Activated CD8-positive, alpha-beta T cell treated with anti-CD3 and anti-CD28 coated beads for 36 hours (primary cell): ENCODE measurements around the gene CD109. TPM values are rescaled to one million over a fixed set of nuclear protein-coding genes. Genes with fewer than 3 reads are reported as not detected.
A peak's percentile ranks its signal among the peaks of the same experiment; 100 is the strongest.

Source experiments
- ATAC-seq: fragments of 200-7000 bp; cut with Tn5 transposase; one replicate; pipeline ENCODE4 v1.10.0; 2021; ENCODE audit warnings: mild to moderate bottlenecking, moderate library complexity
- CTCF ChIA-PET: fragments of 350-600 bp; sonication (Branson Sonifier 250); formaldehyde crosslinking; loops from one replicate; lab custom pipeline; 2021; ENCODE audit warnings: antibody characterized with exemption; lab: Charles Lee
- POLR2A ChIA-PET: fragments of 350-600 bp; sonication (Branson Sonifier 250); formaldehyde crosslinking; loops from one replicate; lab custom pipeline; 2021; ENCODE audit warnings: antibody characterized with exemption; lab: Charles Lee
- DNase-seq: peaks from one replicate; pipeline ENCODE4 v3.0.0-alpha.2; 2020
- H3K27ac Mint-ChIP-seq: one replicate; pipeline ENCODE4 v1.8.0; 2021; ENCODE audit warnings: mild to moderate bottlenecking, mixed read lengths
- H3K27me3 Mint-ChIP-seq: one replicate; pipeline ENCODE4 v1.8.0; 2021; ENCODE audit warnings: mixed read lengths
- H3K36me3 Mint-ChIP-seq: one replicate; pipeline ENCODE4 v1.8.0; 2021; ENCODE audit warnings: low read depth, mixed read lengths
- H3K4me1 Mint-ChIP-seq: one replicate; pipeline ENCODE4 v1.8.0; 2021; ENCODE audit warnings: low read depth, mixed read lengths
- H3K4me3 Mint-ChIP-seq: one replicate; pipeline ENCODE4 v1.8.0; 2021; ENCODE audit warnings: mild to moderate bottlenecking, moderate library complexity, mixed read lengths
- H3K9me3 Mint-ChIP-seq: one replicate; pipeline ENCODE4 v1.8.0; 2021; ENCODE audit warnings: mixed read lengths
- CTCF ChIP-seq: fragments of 200-600 bp; IDR thresholded peaks from one replicate; pipeline ENCODE4 v1.8.0; 2022; ENCODE audit warnings: antibody characterized with exemption, mild to moderate bottlenecking
- intact Hi-C: fragments of 100-400 bp; cut with micrococcal nuclease; formaldehyde crosslinking; loops from one replicate; pipeline ENCODE4 v1.10.0; 2022
- total RNA-seq, 2 experiments: library from RNA; stranded (reverse); gene quantifications; one replicate each; pipeline ENCODE4 v1.2.3, GENCODE V29; 2021

Gene CD109
- total RNA-seq, 2 experiments from 2014 or later: 9.5 to 10.6 TPM

- intact Hi-C loops: no loop called here
- Mint-ChIP-seq H3K27ac (no peak overlapping the region), H3K4me1 (peaks cover 11% of the 10 kb centered on the region), H3K4me3 (no peak overlapping the region), H3K27me3 (no peaks in the 10 kb centered on the region), H3K36me3 (no peaks in the 10 kb centered on the region), H3K9me3 (no peaks in the 10 kb centered on the region)
- ChIA-PET POLR2A (no interaction called here), CTCF (interaction anchor here (0.7 to 1.6 kb wide), 5 partner anchors 19 to 1412 kb away, joined by 3 to 4 read pairs (median 3); no protein-coding TSS in a partner anchor)
- no peak for TF ChIP-seq CTCF
- no peak for ATAC-seq
- no peak for DNase-seq
Observed at GRCh38 chr6:73796881-73797280, 100.9 kb downstream of the CD109 start.

- ATAC-seq (no peak), DNase-seq (no peak)
- TF ChIP-seq CTCF: no peak
- H3K4me1 Mint-ChIP-seq: peaks cover 11% of the 10 kb centered on the region
- no peaks in the 10 kb centered on the region for H3K9me3 Mint-ChIP-seq
- H3K36me3 Mint-ChIP-seq: no peaks in the 10 kb centered on the region
- CTCF ChIA-PET: no interaction called here
- no peaks in the 10 kb centered on the region for H3K27me3 Mint-ChIP-seq
- intact Hi-C loops: no loop called here
- no peak overlapping the region for H3K4me3 Mint-ChIP-seq
- POLR2A ChIA-PET: no interaction called here
- H3K27ac Mint-ChIP-seq: no peak overlapping the region
Observed at GRCh38 chr6:73797861-73798260, 101.9 kb downstream of the CD109 start.

GRCh38 chr6:73798592-73798991 is 102.6 kb downstream of the CD109 start:
- intact Hi-C loops: no loop called here
- Mint-ChIP-seq H3K27me3 (no peaks in the 10 kb centered on the region), H3K27ac (peak overlapping the region; percentile 4), H3K4me1 (peaks cover 11% of the 10 kb centered on the region), H3K9me3 (no peaks in the 10 kb centered on the region), H3K36me3 (no peaks in the 10 kb centered on the region), H3K4me3 (no peak overlapping the region)
- POLR2A ChIA-PET: no interaction called here
- TF ChIP-seq CTCF: peak; percentile 31
- ATAC-seq: peak; percentile 91
- peak; percentile 46 for DNase-seq
- CTCF ChIA-PET: no interaction called here

GRCh38 chr6:73800997-73801396 is 105.0 kb downstream of the CD109 start:
- DNase-seq: no peak
- POLR2A ChIA-PET: no interaction called here
- intact Hi-C loops: no loop called here
- H3K4me3 Mint-ChIP-seq: no peak overlapping the region
- peaks cover 11% of the 10 kb centered on the region for H3K4me1 Mint-ChIP-seq
- H3K9me3 Mint-ChIP-seq: no peaks in the 10 kb centered on the region
- H3K36me3 Mint-ChIP-seq: no peaks in the 10 kb centered on the region
- CTCF ChIA-PET: interaction anchor here (1.1 kb wide), 1 partner anchor 68 kb away, joined by 3 read pairs; no protein-coding TSS in a partner anchor
- TF ChIP-seq CTCF: no peak
- H3K27me3 Mint-ChIP-seq: no peaks in the 10 kb centered on the region
- no peak overlapping the region for H3K27ac Mint-ChIP-seq
- no peak for ATAC-seq

- H3K27me3 Mint-ChIP-seq: no peaks in the 10 kb centered on the region
- ATAC-seq: no peak
- no peaks in the 10 kb centered on the region for H3K9me3 Mint-ChIP-seq
- H3K27ac Mint-ChIP-seq: no peak overlapping the region
- intact Hi-C loops: no loop called here
- ChIA-PET POLR2A (no interaction called here), CTCF (no interaction called here)
- peaks cover 11% of the 10 kb centered on the region for H3K4me1 Mint-ChIP-seq
- H3K36me3 Mint-ChIP-seq: no peaks in the 10 kb centered on the region
- DNase-seq: no peak
- TF ChIP-seq CTCF: no peak
- H3K4me3 Mint-ChIP-seq: no peak overlapping the region
Observed at GRCh38 chr6:73801652-73802268, 105.8 kb downstream of the CD109 start.
